Activated B cell treated with CpG ODN at 0.5 μM for 24 hours (primary cell): ENCODE measurements around the gene TXN2. TPM values are rescaled to one million over a fixed set of nuclear protein-coding genes. Genes with fewer than 3 reads are reported as not detected.

ENCODE experiments used
- ATAC-seq: fragments of 200-7000 bp; cut with Tn5 transposase; one replicate; pipeline ENCODE4 v1.10.0; 2021; ENCODE audit warnings: low read depth, mild to moderate bottlenecking, moderate library complexity
- CTCF ChIA-PET: fragments of 350-600 bp; sonication (Branson Sonifier 250); formaldehyde crosslinking; loops from one replicate; lab custom pipeline; 2021; ENCODE audit warnings: antibody characterized with exemption; lab: Charles Lee
- POLR2A ChIA-PET: fragments of 350-600 bp; sonication (Branson Sonifier 250); formaldehyde crosslinking; loops from one replicate; lab custom pipeline; 2021; ENCODE audit warnings: antibody characterized with exemption; lab: Charles Lee
- DNase-seq: peaks from one replicate; pipeline ENCODE4 v3.0.0; 2022
- H3K27ac Mint-ChIP-seq: one replicate; pipeline ENCODE4 v1.8.0; 2020; ENCODE audit warnings: mixed read lengths
- H3K27me3 Mint-ChIP-seq: one replicate; pipeline ENCODE4 v1.8.0; 2021; ENCODE audit warnings: mixed read lengths
- H3K36me3 Mint-ChIP-seq: one replicate; pipeline ENCODE4 v1.8.0; 2021; ENCODE audit warnings: low read depth, mixed read lengths
- H3K4me1 Mint-ChIP-seq: one replicate; pipeline ENCODE4 v1.8.0; 2021; ENCODE audit warnings: mixed read lengths
- H3K4me3 Mint-ChIP-seq: one replicate; pipeline ENCODE4 v1.8.0; 2020; ENCODE audit warnings: mild to moderate bottlenecking, mixed read lengths
- H3K9me3 Mint-ChIP-seq: one replicate; pipeline ENCODE4 v1.8.0; 2020; ENCODE audit warnings: mixed read lengths
- intact Hi-C: fragments of 100-400 bp; cut with micrococcal nuclease; formaldehyde crosslinking; loops from one replicate; pipeline ENCODE4 v1.15.1; 2024
- total RNA-seq: library from RNA; stranded (reverse); gene quantifications from 2 replicates; pipeline ENCODE4 v1.2.3, GENCODE V29; 2022
- TF ChIP-seq, protein P1 (sequence below): fragments of 200-600 bp; IDR thresholded peaks from one replicate; pipeline ENCODE4 v1.8.0; 2022; ENCODE audit warnings: antibody characterized with exemption, mild to moderate bottlenecking

Gene TXN2
- total RNA-seq, 1 donor from 2014 or later, result 59.1 TPM

DNA sequence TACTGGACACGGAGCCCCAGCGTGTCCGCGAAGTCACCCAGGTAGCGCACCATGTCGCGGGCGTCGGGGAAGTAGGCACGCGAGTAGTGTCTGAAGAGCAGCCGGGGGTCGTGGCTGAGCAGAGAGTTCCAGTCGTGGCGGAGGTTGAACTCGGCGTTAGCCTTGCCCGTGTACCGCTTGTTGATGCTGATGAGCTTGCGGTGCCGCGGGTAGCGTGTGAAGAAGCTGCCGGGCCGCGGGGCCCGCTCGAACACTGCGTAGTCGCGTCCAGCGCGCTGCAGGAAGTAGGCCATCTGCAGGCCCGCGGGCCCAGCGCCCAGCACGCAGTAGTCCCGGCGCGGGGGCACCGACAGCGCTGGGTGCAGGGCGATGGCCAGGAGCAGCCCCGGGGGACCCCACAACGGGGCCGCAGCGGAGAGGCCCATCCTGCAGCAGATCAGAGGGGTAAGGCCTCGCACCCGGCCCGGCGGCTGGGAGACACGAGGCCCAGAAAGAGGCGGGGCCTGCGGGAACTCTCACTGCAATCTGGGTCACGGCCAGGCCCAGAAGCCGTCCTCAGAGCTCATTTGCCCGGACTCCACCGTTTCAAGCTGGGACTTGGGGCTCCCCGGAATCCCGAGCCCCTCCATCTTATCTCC lies 24.7 kb upstream of the TXN2 start:
- peaks cover 14% of the 10 kb centered on the region for H3K36me3 Mint-ChIP-seq
- ATAC-seq, result no peak
- ChIA-PET CTCF (no interaction called here), POLR2A (interaction anchor here (0.6 to 2.3 kb wide), 6 partner anchors 12 to 513 kb away, joined by 3 to 21 read pairs (median 10); partner anchors contain the start of genes EIF3D, MPST, TST and TXN2)
- no peaks in the 10 kb centered on the region for H3K27me3 Mint-ChIP-seq
- TF ChIP-seq, protein P1, sequence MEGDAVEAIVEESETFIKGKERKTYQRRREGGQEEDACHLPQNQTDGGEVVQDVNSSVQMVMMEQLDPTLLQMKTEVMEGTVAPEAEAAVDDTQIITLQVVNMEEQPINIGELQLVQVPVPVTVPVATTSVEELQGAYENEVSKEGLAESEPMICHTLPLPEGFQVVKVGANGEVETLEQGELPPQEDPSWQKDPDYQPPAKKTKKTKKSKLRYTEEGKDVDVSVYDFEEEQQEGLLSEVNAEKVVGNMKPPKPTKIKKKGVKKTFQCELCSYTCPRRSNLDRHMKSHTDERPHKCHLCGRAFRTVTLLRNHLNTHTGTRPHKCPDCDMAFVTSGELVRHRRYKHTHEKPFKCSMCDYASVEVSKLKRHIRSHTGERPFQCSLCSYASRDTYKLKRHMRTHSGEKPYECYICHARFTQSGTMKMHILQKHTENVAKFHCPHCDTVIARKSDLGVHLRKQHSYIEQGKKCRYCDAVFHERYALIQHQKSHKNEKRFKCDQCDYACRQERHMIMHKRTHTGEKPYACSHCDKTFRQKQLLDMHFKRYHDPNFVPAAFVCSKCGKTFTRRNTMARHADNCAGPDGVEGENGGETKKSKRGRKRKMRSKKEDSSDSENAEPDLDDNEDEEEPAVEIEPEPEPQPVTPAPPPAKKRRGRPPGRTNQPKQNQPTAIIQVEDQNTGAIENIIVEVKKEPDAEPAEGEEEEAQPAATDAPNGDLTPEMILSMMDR, result no peak
- peak overlapping the region; percentile 75 for H3K4me3 Mint-ChIP-seq
- peaks cover 13% of the 10 kb centered on the region for H3K4me1 Mint-ChIP-seq
- intact Hi-C loops, result no loop called here
- DNase-seq, result no peak
- no peak overlapping the region for H3K27ac Mint-ChIP-seq
- no peaks in the 10 kb centered on the region for H3K9me3 Mint-ChIP-seq

DNA sequence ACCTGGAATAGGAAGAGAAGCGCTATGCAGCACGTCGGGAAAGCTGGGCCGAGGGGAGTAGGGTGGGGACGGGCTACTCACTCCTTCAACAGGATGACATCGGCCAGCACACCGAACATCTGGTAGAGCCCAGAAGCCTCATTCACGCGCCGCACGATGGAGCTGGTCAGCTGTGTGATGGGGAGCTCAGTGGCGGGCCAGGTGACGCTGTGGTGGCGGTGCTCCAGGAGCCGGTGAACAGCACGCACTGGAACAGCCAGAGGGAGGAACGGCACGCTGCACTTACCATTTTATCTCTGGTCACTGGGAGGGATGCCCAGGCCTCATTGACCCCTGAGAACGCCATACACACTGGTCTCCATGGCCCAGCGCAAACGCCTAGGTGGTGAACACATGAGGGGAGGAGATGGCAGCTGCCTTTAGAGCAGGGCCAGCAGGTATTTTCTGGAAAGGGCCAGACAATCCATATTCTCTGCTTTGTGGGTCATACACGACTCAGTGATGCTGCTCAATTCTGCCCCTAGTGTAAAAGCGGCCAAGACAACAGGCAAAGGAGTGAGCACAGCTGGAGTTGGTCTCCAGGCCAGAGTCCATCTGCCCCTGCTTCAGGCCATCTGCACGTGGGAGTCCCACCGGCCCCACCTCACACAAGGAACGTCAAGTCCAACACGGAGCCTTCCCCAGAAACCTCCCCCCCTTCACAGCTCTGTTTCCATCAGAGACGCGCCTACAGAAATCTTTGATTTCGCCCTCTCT lies 16.6 kb upstream of the TXN2 start:
- no peak for ATAC-seq
- ChIA-PET POLR2A (interaction anchor here (0.5 to 1.1 kb wide), 2 partner anchors 11 to 12 kb away, joined by 3 read pairs; no protein-coding TSS in a partner anchor), CTCF (interaction anchor here (1.2 kb wide), 1 partner anchor 13 kb away, joined by 4 read pairs; no protein-coding TSS in a partner anchor)
- Mint-ChIP-seq H3K36me3 (no peaks in the 10 kb centered on the region), H3K4me1 (peaks cover 13% of the 10 kb centered on the region), H3K4me3 (no peak overlapping the region), H3K27ac (no peak overlapping the region), H3K27me3 (no peaks in the 10 kb centered on the region), H3K9me3 (no peaks in the 10 kb centered on the region)
- DNase-seq, result no peak
- TF ChIP-seq, protein P1, result no peak
- intact Hi-C loops, result no loop called here

- ChIA-PET CTCF (interaction anchor here (0.8 to 1.1 kb wide), 3 partner anchors 9 to 17 kb away, joined by 3 to 5 read pairs (median 3); no protein-coding TSS in a partner anchor), POLR2A (interaction anchor here (0.5 to 2.6 kb wide), 6 partner anchors 12 to 1462 kb away, joined by 3 to 40 read pairs (median 10); partner anchors contain the start of genes APOL2, EIF3D, FOXRED2 and TXN2)
- peak overlapping the region; percentile 79 for H3K27ac Mint-ChIP-seq
- peak overlapping the region; percentile 67 for H3K4me3 Mint-ChIP-seq
- DNase-seq (peak; percentile 41), ATAC-seq (peak; percentile 86)
- intact Hi-C loops, result loop anchor here (1.0 kb wide), 1 partner anchor 11 kb away; no protein-coding TSS in a partner anchor
- H3K9me3 Mint-ChIP-seq, result no peaks in the 10 kb centered on the region
- H3K4me1 Mint-ChIP-seq, result peaks cover 26% of the 10 kb centered on the region
- TF ChIP-seq, protein P1, result no peak
- H3K27me3 Mint-ChIP-seq, result no peaks in the 10 kb centered on the region
- H3K36me3 Mint-ChIP-seq, result no peaks in the 10 kb centered on the region
These were observed 12.3 kb upstream of the TXN2 start for GRCh38 chr22:36493690-36494110.

DNA sequence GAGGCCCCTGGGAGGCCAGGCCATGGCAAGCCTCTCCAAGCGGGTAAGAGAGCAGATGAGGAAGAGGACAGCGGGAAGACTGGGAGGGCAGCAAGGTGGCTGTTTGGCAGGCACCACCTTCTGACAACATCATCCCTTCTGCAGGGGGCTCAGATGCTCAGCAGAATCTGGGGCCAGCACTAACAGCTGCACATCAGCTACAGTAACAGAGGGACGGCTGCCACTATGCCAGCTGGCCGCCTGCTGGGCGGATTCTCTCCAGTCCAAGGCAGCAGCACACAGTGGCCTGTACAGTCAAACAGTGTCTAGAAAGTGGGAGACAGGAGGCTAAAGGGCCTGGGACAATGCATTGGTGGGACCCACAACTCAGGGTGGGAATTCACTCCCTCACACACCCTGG lies 10.7 kb upstream of the TXN2 start:
- Mint-ChIP-seq H3K9me3 (no peaks in the 10 kb centered on the region), H3K4me1 (peaks cover 26% of the 10 kb centered on the region), H3K4me3 (peak overlapping the region; percentile 29), H3K27me3 (no peaks in the 10 kb centered on the region), H3K27ac (no peak overlapping the region), H3K36me3 (no peaks in the 10 kb centered on the region)
- DNase-seq, result no peak
- no peak for ATAC-seq
- POLR2A ChIA-PET, result interaction anchor here (1.6 to 2.6 kb wide), 3 partner anchors 10 to 37 kb away, joined by 7 to 40 read pairs (median 15); partner anchors contain the start of genes EIF3D and TXN2
- TF ChIP-seq, protein P1, result no peak
- intact Hi-C loops, result no loop called here
- CTCF ChIA-PET, result interaction anchor here (1.2 to 1.4 kb wide), 2 partner anchors 9 to 19 kb away, joined by 3 to 4 read pairs; no protein-coding TSS in a partner anchor
